Posterior vena cava (tissue), 2 donors: ENCODE data around the gene CD2AP. TPM values are rescaled to one million over a fixed set of nuclear protein-coding genes. Genes with fewer than 3 reads are reported as not detected.
"Not testable (repeated sequence)": the region's sequence is repeated elsewhere in the genome, so short reads cannot be mapped to it uniquely, and the experiment has no call there.

Experiments
- DNase-seq: peaks from one replicate; pipeline ENCODE4 v3.0.0-alpha.2; 2020; ENCODE audit warnings: low spot score
- intact Hi-C, 2 donors: fragments of 100-400 bp; cut with DNase I; formaldehyde crosslinking; loops; one replicate each; pipeline versions ENCODE4 v1.14.1 to v1.14.2; 2022 to 2023
- total RNA-seq, 2 donors: library from RNA; stranded (reverse); fragmentation: NEBNext Ultra II Directional; extraction: Animal tissue kit (Norgen Biotek cat#: 25700); gene quantifications; one replicate each; pipeline ENCODE4 v1.2.1, GENCODE V29; 2021
- donor health status: DM: yes; HTN: yes; CAD: no.
- donor health status: DM: yes; HTN: yes; CAD: no.

Gene CD2AP
- total RNA-seq, 2 donors from 2014 or later = 20.1 to 26.5 TPM

DNA sequence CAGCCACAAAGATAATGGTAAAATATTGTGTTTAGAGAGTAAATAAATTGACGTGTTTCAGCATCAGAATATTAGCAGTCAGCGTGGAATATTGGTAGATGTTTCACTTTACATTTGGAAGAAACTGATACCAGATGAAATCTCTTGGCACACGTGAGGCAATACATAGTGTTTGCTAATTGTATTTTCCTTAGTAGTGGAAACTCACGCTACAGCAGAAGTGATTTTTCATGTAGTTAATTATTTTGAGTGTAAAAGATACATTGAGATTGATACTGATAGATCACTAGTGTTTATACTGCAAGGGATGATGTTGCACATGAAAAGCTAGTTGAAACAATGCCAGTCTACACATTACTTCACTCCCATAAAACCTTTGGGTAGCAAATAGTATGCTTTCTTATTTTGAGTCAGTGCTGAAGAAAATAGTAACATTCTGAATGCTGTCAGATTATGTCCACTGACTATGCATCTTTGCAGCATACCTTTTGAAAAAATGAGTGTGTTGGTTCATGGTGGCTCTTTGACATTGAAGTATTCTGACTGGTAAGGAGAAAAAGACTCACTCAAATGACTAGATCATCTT lies 59.3 kb downstream of the CD2AP start:
- intact Hi-C loops = no loop called here
- DNase-seq = no peak

DNA sequence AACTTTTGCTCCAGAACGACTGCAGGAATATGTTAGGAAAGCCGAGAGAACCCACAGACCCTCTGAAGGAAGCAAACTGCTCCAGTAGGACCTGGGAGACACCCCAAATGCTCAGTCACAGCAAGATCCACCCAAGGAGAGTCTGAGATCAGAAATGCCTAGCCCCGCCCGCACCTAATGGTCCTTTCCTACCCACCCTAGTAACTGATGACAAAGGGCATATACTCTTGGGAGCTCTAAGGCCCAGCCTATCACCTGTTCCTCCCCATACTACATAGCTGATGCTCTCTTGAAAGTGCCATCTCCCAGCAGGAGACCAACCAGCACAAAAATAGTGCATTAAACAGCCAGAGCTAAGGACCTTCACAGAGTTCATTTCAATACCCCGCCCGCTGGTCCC lies 67.6 kb downstream of the CD2AP start:
- no peak for DNase-seq
- intact Hi-C loops = no loop called here

DNA sequence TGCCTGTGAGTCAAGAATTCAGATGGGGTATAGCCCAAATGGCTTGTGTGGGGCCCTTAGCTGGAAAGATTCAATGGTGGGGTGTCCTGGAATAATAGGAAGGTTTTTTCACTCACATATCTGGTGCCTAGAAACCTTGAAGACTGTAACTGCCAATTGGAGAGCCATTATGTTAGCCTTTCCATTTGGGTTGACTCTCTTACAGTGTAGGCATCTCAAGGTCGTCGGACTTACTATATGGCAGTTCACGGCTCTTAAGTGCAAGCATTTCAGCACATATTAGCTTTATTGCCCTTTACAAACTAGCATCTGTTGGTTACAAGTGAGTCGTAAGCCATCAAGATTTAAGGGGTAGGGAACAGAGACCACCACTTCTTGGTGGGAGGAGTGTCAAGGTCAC lies 74.1 kb downstream of the CD2AP start:
- intact Hi-C loops = no loop called here

GRCh38 chr6:47552319-47552718 lies 74.7 kb downstream of the CD2AP start:
- intact Hi-C loops = no loop called here
- no peak for DNase-seq

More for the DNA sequence above, 74.1 kb downstream of the CD2AP start:
- no peak for DNase-seq

- intact Hi-C loops, DNase-seq: not testable (repeated sequence)
Measured at GRCh38 chr6:47553243-47553642, 75.7 kb downstream of the CD2AP start.

GRCh38 chr6:47556459-47556858 lies 78.9 kb downstream of the CD2AP start:
- intact Hi-C loops, DNase-seq: not testable (repeated sequence)

DNA sequence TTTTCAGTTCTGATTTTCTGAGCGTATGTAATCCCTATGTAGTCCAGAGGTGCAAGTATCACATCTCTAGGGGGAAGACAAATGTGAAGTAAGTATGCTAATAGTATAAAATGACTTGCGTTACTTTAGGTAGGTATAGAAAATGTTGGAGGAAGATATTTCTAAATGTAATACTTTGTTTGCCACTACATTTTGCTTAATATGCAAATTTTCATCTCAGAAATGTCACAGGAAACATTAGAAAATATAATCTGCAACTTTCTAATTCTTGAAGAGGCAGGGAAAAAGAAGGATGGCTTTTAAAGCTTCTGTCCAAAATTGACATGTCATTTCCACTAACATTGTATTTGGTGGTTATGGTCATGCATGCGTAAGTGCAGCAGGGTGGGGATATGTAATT lies 85.6 kb downstream of the CD2AP start:
- no peak for DNase-seq
- intact Hi-C loops = no loop called here

DNA sequence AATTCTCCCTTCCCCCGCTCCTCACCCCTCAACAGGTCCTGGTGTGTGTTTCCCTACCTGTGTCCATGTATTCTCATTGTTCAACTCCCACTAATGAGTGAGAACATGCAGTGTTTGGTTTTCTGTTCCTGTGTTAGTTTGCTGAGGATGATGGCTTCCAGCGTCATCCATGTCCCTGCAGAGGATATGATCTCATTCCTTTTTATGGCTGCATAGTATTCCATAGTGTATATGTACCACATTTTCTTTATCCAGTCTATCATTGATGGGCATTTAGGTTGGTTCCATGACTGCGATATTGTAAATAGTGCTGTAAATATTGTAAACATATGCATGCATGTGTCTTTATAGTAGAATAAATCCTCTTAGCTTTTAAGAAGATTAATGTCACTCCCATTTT lies 89.0 kb downstream of the CD2AP start:
- intact Hi-C loops = not testable (repeated sequence)

GRCh38 chr6:47567586-47567985 lies 90.0 kb downstream of the CD2AP start:
- no peak for DNase-seq
- intact Hi-C loops = no loop called here

More for the DNA sequence above, 89.0 kb downstream of the CD2AP start:
- not testable (repeated sequence) for DNase-seq

- intact Hi-C loops = no loop called here
- DNase-seq = no peak
Measured at GRCh38 chr6:47571488-47571887, 93.9 kb downstream of the CD2AP start.

- DNase-seq = no peak
- intact Hi-C loops = no loop called here
Measured at GRCh38 chr6:47573109-47573508, 95.5 kb downstream of the CD2AP start.

GRCh38 chr6:47574789-47575188 lies 97.2 kb downstream of the CD2AP start:
- intact Hi-C loops = no loop called here
- no peak for DNase-seq

DNA sequence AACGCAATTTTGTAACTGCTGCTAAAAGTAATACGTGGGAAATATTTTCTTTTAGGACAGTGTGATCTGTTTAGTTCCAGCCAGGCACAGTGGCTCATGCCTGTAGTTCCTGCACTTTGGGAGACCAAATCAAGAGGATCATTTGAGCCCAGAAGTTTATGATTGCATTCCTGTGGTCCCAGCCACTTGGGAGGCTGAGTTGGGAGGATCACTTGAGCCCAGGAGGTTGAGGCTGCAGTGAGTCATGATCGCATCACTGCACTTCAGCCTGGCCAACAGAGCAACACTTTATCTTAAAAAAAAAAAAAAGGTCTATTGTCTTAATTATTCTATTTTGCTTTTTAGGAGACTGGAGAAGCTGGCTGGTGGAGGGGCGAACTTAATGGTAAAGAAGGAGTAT lies 101.5 kb downstream of the CD2AP start:
- DNase-seq = no peak
- intact Hi-C loops = no loop called here

- intact Hi-C loops = no loop called here
- no peak for DNase-seq
Measured at GRCh38 chr6:47581591-47581990, 104.0 kb downstream of the CD2AP start.

DNA sequence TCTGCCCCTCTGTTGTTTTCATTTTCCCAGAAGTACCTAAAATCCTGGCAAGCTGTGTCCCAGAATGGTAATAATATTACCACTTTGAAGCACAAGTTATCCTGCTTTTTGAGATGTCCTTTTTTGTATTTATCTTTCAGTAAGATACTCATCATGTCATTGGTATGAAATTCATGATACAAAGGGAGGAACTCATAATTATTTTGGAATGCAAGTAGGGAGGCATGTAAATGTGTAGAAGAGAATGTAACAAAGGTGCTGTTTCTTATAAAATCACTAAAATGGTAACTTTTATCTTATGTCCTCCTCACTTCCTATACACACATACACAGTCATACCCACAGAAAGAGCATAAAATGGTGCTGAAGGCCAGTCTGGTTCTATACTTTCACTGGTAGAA lies 109.9 kb downstream of the CD2AP start:
- intact Hi-C loops = no loop called here
- DNase-seq = no peak

DNA sequence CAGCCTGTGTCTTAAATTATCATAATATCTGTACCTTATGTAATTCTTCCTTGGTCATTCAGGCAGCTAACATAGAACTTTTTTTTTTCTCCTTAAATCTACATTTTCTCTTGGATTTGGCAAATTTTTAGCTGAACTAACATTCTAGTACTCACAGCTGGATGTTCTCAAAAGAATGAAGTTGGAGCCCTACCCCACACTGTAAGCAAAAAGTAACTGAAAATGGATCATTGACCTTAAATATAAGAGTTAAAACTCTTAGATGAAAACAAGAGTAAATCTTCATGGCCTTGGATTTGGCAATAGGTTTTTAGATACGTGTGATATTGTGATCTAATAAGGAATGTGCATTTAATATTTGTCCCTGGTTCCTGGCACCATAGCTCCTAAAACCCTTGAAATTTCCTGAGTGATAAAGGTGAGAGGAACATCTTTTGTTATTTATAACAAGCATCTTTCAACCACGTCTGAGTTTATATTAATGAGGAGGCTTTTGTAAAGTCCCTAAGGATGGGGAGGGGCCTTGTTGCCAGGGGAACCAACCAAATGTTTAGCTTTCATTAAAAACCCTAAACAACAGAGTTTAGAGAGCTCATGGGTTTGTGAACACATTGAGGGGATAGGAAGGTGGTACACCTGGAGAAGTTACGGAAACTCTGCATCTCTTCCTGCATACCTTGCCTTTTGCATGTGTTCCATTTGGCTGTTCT lies 114.7 kb downstream of the CD2AP start:
- no peak for DNase-seq
- intact Hi-C loops = no loop called here

- intact Hi-C loops = no loop called here
- DNase-seq = no peak
Measured at GRCh38 chr6:47593979-47594378, 116.4 kb downstream of the CD2AP start.

DNA sequence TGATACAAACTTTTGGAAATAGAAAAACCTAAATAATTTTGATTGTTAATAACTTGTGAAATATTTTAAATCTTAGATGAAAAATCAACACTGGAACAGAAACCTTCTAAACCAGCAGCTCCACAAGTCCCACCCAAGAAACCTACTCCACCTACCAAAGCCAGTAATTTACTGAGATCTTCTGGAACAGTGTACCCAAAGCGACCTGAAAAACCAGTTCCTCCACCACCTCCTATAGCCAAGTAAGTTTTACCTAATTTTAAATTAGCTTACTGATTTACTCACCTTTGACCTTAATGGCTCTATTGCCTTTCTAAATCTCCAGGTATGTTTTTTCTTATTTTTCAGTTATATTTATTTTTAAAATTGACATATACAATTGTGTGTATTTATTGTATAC lies 118.2 kb downstream of the CD2AP start:
- intact Hi-C loops = no loop called here
- no peak for DNase-seq

- intact Hi-C loops = no loop called here
- no peak for DNase-seq
Measured at GRCh38 chr6:47598367-47598766, 120.8 kb downstream of the CD2AP start.

- DNase-seq = no peak
- intact Hi-C loops = no loop called here
Measured at GRCh38 chr6:47599512-47599911, 121.9 kb downstream of the CD2AP start.

DNA sequence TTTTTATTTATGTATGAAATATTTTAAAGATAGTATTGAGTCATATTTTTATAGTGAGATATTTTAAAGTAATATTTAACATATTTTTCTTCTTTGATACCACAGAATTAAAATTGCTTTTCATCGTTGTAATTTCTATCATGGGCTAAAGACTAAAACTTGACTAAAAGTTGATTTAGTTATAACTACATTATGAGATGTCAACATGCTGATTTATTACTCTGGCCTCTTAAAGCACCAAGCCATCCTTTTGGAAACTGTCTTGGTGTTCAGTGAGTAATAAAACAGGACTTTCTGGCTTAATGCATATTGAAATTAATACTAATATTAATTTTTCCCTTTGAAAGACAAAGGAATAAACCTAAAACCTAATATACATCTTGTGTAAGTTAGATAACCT lies 125.6 kb downstream of the CD2AP start:
- intact Hi-C loops = no loop called here

More for the DNA sequence above, 125.6 kb downstream of the CD2AP start:
- DNase-seq = no peak
